Measurements from ENCODE around the gene SLCO4A1.

The SLCO4A1 gene

DNA sequence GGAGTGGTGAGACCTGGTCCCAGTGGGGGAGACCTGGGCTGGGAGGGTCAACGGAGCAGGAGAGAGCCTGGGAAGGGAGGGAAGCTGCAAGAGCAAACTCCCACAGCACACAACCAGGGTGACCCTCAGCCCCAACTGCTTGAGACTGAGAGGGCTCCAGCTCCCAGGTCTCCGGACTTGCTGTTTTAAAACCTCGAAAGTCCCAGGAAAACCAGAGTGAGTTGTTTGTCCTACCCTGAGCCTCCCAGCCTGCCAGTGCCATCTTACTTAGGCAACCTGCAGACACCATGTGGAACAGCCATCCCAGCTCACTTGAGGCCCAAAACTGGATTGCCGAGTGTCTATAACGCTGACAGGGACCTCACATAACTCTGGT is 61.5 kb downstream of the SLCO4A1 start:
- DNase-seq: no peak

DNA sequence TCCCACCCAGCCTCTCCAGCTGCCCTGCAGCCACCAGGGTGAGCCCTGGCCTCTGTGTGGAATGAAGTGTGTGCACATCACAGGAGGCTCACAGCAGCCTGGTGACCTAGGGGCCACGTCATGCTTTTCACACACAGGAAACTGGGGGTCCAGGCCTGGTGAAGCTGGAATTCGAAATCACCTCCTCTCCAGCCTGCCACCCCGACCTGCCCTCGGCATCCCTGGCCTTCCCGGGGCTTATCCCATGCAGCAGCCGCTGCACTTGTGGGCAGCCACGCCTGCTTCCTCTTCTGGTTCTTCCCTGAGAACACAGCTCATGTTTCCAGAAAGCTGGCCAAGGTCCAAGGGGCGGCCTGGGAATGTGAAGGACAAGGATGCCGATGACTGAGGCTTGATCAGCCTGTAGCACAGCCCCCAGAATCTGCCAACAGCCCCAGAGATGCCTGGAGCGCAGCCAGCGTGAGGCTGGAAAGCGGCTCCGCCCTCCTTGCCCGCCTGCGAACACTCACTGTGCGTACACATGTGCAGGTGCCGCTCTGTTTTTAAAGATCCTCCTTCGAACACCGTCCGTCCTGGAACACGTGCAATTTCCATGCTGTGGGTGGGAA is 62.1 kb downstream of the SLCO4A1 start:
- no peak for DNase-seq

DNA sequence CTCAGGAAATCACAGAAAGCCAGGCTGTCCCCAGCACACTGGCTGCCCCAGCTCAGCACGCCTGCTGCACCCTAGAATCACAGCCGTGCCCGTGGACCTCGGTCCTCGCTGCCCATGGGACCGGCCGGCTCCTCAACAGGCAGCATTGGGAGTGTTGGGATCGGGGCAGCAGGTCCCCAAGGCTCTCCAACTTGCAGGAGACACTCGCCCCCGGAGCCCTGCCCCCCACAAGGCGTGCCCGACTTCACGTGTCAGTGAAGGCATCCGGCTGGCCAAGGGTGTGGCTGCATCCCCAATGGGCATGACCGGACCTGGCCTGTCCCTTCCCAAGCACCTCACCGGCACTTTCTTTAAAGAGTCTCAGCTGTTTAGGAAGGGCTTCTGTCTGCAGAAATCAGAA is 63.3 kb downstream of the SLCO4A1 start:
- DNase-seq: no peak

DNA sequence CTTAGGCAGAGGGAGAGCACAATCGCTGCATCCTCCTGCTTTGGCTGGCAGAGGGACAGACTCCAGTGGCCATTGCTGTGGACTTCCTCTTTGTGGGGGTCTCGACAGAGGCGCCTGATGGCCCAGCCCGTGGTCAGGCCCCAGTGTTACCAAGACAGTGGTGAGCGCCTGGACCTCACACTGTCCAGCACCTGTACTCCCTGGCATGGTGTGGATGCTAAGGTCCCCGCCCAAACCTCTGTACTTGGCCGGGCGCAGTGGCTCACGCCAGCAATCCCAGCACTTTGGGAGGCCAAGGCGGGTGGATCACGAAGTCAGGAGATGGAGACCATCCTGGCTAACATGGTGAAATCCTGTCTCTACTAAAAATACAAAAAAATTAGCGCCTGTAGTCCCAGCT is 64.0 kb downstream of the SLCO4A1 start:
- DNase-seq: no peak

DNA sequence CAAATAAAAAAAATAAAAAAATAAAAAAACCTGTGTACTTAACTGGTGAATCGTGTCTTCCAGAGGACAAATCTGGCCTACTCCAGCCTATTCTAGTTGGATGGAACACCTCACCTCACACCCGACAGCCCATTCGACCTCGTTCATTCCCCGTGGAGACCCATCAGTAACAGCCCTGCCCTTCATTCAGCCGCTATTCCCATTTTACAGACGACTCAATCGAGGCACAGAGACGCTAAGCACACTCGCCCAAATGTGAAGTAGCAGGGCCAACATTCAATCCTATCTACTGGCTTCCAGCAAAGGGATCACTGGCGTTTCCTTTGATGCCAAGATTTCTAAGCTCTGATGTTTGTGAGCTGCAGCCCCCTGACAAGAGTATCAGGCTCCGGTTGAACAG is 64.6 kb downstream of the SLCO4A1 start:
- no peak for DNase-seq

DNA sequence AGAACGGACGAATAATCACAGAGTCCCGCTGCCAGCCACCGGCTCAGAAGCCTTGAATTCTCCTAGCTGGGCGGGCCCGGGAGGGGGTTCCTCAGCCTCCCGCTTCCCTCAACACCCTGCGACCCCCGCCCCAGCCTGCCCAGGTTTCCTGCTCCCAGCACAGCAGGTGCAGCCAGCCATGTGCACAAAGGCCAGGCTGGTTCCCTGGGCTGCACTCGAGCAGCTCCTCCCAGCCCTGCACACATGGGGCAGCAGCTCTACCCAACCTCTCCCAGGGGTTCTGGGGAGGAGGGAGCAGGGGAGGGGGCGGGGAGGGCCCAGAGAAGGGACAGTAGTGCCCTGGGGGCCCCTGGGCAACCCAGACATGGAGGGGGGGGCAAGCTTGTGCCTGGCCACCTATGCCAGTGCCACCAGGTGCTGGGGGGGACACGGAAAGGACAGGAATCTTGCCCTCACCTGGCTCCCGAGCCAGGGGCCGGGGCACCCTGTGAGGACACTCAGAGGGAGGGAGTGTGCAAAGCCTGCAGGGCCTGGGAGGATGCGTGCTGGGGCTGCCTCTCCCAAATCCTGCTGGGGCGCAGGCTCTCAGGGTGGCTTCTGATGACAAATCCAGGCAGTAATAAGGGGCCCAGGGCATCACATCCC is 65.1 kb downstream of the SLCO4A1 start:
- no peak for DNase-seq

DNA sequence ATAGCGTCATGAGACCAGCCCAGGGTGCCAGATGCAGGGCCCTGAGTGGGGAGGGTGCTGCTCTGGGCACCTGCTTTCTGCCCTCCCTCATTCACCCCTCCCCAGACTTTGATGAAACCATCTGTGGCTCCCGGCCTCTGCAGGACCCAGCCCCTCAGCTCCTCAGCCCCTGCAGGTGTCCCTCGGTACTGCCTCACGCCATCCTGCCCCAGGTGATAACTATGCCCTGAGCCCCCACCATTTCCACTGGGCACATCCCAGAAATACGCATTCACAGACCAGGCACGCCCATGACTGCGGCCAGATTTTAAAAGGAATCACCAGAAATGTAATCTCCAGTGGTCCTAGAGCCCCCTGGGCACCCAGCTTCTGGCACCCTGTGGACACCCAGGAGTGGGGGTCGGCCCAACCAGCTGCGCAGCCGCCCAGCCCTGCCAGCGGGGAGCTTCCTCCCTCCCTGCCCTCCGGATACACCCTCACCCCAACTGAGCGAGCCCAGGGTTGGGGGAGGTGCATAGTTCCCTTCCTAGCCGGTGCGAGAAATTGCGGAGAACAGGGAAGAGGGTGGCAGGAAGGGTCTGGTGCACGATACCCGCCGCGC is 65.7 kb downstream of the SLCO4A1 start:
- DNase-seq: peak; percentile 48

DNA sequence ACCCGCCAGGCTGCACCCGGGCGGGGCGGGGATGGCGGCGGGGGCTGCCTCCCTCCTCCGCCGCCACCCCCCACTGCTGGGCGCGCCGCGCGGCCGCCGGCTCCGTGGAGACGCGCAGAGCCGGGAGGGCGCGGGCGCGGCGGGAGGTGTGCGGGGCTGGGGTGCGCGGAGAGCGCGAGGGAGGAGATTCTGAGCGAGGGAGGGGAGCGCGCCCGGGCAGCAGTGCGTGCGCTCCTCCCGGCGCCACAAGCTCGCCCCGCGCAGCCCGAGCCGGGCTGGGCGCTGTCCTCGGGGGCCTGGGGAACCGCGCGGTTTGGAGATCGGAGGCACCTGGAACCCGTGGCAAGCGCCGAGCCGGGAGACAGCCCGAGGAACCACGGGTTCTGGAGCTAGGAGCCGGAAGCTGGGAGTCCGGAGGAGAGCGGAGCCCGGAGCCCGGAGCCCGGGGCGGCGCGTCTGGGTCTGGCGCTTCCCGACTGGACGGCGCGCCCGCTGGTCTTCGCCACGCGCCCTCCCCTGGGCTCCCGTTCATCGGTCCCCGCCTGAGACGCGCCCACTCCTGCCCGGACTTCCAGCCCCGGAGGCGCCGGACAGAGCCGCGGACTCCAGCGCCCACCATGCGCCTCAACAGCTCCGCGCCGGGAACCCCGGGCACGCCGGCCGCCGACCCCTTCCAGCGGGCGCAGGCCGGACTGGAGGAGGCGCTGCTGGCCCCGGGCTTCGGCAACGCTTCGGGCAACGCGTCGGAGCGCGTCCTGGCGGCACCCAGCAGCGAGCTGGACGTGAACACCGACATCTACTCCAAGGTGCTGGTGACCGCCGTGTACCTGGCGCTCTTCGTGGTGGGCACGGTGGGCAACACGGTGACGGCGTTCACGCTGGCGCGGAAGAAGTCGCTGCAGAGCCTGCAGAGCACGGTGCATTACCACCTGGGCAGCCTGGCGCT is 66.6 kb downstream of the SLCO4A1 start, which contains the start of gene NTSR1:
Gene NTSR1 (plus strand): TSS at position 246 of the 946 bp plus-strand sequence. CDS start 372 bp downstream, at position 618.
- no peak for DNase-seq

DNA sequence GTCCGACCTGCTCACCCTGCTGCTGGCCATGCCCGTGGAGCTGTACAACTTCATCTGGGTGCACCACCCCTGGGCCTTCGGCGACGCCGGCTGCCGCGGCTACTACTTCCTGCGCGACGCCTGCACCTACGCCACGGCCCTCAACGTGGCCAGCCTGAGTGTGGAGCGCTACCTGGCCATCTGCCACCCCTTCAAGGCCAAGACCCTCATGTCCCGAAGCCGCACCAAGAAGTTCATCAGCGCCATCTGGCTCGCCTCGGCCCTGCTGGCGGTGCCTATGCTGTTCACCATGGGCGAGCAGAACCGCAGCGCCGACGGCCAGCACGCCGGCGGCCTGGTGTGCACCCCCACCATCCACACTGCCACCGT is 67.2 kb downstream of the SLCO4A1 start:
- no peak for DNase-seq

DNA sequence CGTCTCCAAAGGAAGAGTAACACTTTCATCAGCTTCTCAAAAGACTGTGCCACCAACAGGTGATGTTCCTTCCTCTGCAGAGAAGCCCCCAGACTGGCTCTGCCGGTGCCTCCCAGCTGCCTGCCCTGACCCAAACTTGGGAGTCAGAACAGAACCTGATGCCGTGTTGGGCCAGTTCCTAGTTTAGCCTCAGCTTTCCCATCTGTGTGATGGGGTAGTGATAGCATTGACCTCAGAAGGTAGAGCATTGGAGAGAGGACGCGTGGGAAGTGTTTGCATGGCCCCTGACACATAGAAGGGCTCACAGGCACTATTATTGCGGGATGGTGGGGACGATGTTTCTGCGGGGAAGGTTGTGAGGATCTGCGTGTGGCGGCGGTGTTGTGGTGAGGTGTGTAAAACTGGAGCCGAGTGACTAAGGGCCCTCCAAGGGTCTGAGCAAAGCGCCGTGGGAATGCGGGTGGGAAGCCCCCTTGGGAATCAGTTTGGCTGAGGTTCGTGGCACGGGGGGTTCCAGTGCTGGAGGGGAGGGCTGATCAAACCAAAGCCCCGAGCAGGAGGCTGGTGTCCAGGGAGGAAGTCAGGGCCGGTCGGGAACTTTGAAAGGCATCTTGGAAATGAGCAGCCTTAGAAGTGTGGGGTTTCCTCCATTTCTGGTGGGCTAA is 68.0 kb downstream of the SLCO4A1 start:
- DNase-seq: no peak

DNA sequence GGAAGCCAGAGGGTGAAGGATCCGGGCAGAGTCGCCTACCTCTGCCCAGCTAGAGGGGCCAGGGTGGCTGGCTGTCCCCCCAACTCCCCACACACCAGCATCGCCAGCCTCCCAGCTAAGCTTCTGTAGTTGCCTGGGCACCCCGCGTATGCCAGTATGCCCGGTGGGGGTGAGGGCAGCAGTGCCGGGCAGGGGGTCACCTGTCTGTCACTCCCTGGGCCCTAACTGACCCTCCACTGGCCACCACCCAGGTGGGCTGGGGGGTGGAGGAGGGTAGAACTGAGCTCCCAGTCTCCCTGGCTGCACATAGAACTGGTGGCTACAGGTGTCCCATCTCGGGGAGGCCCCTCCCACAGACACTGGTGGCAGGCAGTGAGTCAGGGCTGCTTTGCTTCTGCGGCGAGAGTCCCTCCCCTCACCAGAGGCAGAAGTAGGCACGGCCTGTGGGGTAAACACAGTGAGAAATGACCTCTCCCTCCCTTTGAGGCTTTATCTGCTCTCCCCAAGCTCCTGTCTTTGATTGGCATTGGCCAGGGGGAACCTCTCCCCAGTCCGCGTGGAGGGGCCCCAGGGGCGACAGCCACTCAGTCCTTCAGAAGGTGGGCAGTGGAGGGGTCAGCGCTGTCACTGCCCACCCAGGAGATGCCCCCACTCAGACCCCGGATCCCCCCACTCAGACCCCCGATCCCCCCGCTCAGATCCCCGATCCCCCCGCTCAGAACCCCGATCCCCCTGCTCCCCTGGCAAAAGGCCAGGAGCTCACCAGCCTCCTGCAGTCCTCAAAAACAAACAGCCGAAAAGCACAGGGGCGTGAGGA is 68.8 kb downstream of the SLCO4A1 start:
- peak; percentile 44 for DNase-seq

DNA sequence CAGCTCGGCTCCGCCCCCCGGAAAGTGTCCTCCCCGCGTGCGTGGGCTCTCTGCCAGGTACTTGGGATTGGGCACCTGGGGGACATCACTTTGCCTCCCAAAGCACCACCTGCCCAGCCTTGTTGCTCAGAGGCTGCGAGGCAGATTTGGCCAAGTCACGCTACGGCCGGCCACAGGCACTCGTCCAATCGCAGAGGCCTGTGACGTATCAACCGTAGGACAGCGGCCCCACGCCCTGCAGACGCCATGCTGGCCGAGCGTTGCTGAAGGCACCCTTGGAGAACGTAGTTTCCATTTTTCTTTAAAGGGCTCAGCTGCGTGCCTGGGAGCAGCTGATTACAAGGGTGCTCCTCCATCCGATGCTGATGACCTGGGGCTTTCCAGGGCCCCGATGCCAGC is 69.4 kb downstream of the SLCO4A1 start:
- no peak for DNase-seq

DNA sequence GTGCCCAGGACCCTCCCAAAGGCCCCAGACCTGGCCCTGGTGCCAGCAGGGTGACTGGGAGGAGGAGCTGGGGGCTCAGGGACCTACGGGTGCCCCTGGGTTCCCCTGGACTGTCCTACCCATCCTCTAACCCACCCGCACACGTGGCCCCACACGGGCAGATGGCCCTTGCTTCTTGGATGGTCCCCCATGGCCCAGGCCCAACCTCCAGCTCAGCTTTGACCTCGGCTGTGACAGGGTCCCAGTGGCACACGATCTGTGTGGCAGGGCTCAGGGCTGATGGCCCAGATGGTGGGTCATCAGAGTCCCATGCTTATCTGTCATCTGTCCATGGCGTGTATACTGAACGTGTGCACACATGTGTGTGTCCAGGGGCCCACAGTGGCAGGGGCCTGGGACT is 70.3 kb downstream of the SLCO4A1 start:
- DNase-seq: no peak

DNA sequence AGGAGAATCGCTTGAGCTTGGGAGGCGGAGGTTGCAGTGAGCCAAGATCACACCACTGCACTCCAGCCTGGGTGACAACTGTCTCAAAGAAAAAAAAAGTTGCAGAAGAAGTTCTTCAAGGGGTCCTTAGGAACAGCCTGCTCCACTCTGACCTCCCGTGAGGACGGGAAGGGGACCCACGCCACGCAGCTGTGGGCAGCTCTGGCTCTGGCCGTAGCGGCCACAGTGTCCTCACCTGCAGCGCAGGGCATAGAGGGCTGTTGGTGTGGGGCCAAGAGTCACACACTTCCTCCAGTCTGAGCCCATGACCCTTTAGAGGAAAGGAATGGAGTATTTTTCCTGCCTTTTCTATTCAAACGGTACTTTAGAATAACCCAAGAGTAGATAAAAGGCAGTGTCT is 71.7 kb downstream of the SLCO4A1 start:
- DNase-seq: no peak

DNA sequence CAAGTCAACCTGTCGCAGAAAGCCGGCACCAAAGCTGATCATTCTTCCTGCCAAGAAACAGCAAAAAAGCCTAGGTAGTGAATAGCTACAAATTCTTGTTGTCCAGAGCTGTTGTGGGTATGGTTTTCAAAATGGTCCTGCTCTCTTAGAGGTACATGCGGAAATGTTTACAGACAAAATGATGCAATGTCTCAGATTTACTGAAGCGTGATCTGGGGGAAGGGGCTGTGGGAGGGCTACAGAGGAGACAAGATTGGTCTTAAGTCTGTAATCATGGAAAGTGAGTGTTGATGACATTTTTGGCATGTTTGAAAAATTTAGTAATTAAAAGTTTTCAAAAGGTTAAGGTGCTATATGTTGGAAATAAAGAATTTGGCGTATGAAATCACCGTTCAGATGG is 72.5 kb downstream of the SLCO4A1 start:
- no peak for DNase-seq

DNA sequence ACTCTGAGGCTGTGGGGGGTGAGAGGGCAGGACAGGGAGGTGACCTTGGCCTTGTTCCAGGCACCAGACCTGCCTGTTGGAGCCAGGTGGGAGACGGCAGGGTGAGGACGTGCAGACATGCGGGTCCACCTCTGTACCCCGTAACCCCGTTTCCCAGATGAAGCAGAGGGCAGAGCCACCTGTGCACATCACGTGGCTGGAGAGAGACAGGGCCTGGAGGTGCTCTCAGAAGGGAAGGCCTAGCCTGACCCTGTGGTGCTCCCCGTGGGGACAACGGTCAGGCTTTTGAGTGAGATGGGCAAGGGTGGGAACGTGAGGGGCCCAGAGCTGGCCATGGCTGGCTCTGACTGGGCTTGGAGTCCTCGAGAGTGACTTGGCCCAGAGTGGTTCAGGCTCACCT is 72.9 kb downstream of the SLCO4A1 start:
- DNase-seq: no peak

DNA sequence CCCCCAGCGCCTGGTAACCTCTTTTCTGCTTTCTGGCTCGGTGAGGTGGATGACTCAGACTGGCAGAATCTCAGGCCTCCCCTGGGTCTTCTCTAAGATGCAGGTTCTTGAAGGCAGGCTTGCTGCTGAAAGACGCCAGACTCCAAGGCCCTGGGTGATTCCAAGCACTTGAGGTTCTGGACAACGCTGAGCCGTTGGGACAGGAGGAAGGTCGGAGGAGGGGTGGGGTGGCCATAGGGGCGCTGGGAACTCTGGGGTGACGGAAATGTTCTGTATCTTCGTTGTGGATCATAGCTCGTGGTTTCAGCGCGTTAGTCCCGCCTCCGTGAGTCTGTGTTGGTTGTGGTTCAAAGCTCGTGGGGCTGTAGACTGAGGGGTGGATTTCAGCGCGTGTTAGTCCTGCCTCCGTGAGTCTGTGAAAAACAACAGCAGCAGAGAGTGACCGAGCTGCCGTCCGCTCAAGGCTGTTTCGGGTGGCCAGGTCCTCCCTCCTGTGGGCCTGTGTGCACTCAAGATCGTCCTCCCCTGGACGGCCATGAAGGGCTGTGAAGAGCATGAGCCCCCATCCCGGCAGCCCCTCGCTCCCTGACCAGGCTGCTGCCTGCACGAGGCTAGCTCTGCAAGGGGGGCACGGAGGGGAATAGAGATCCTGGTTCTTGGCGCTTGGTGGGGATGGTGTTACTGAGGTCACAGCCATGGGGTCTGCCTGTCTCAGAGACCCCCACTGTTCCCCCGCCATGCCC is 74.1 kb downstream of the SLCO4A1 start:
- DNase-seq: peak; percentile 53

DNA sequence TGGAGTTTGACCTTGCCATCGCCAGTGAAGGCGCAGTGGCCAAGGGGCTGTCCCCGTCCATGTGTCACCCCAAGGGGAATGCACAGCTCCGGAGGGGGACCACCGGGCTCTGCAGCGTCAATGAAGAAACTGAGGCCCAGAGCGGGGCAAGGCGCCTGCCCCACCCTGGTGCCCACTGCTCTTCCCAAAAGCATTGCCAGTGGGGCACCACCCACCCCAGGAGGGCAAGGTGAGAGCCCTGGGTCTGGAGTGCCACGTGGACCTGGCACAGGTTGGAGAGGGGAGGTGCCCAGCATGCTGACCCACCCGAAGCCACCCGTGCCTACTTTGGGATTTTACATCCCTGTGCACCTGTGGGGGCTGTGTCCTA is 74.6 kb downstream of the SLCO4A1 start:
- no peak for DNase-seq

DNA sequence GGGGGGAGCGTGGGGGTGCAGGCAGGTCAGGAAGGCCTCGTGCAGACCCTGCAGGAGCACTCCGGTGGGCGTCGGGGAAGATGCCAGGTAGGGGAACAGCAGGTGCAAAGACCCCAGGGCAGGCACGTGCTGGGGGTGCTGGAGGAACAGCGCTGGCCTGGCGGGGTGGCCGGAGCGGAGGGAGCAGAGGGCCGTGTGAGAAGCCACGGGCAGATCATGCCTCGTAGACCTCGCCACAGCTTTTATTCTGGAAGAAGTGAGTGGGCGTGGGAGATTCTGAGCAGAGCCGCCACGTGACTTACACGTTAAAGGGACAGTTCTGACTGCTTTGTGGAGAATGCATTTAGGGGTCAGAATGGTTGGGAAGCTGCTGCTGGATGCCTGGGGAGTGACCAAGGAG is 75.6 kb downstream of the SLCO4A1 start:
- no peak for DNase-seq

DNA sequence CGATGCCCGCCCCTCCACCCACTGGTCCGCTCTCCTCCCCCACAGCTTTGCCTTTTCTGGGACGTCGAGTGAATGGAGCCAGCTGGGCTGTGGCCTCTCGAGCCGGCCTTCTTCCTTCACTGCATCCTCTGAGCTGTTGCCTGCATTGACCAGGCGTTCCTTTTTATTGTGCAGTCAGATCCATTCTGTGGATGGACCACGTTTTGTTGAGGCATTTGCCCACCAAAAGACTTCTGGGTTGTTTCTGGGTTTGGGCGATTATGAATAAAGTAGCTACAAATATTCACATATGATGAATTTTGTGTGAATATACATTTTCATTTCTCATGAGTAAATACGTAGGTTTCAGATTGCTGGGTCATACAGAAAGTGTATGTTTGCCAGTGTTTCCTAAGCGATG is 76.2 kb downstream of the SLCO4A1 start:
- DNase-seq: no peak

DNA sequence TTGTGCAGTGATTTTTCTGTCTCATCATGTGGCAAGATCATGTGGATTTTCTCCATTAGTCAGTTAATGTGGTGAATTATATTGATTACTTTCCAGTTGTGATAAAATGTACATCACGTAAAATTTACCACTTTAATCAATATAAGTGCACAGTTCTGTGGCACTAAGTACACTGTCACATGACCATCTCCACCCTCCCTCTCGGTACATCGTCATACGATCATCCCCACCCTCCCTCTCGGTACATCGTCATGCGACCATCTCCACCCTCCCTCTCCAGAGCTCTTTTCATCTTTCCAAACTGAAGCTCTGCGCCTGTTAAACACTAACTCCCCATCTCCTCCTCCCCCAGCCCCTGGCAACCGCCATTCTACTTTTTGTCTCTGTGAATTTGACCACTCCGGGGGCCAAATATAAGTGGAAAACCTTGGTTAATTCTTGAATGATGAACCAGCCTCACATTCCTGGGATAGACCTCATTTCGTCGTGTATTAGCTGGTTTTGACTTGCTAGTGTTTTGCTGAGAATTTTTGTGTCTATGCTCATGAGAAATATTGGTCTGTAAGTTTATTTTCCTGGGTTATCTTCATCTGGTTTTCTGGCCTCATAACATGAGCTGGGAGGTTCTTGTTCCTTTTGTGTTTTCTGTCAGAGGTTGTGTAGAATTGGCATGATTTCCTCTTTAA is 77.1 kb downstream of the SLCO4A1 start:
- no peak for DNase-seq
